GM18511 (cell line): Measurements from ENCODE around the gene SYNPO2.
"Not testable (repeated sequence)": the region's sequence is repeated elsewhere in the genome, so short reads cannot be mapped to it uniquely, and the experiment has no call there.

Experiments used
- ATAC-seq: cut with Tn5 transposase; IDR thresholded peaks from one replicate; pipeline ENCODE4 v1.9.1; 2021; ENCODE audit warnings: mild to moderate bottlenecking, moderate library complexity; ENCODE audit not compliant: unreplicated experiment

The SYNPO2 gene

DNA sequence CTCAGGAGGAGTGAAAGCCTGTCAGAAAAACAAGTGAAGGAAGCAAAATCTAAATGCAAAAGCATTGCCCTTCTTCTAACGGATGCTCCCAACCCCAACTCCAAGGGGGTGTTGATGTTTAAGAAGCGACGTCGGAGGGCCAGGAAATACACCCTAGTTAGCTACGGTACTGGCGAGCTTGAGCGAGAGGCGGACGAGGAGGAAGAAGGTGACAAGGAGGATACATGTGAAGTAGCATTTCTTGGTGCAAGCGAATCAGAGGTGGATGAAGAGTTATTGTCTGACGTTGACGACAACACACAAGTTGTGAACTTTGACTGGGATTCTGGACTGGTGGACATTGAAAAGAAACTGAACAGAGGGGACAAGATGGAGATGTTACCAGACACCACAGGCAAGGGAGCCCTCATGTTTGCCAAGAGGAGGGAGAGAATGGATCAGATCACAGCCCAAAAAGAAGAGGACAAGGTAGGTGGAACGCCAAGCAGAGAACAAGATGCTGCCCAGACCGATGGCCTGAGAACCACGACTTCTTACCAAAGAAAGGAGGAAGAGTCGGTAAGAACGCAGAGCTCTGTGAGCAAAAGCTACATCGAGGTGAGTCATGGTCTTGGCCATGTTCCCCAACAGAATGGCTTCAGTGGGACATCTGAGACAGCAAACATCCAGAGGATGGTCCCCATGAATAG, 141.3 kb downstream of the SYNPO2 start:
- no peak for ATAC-seq

DNA sequence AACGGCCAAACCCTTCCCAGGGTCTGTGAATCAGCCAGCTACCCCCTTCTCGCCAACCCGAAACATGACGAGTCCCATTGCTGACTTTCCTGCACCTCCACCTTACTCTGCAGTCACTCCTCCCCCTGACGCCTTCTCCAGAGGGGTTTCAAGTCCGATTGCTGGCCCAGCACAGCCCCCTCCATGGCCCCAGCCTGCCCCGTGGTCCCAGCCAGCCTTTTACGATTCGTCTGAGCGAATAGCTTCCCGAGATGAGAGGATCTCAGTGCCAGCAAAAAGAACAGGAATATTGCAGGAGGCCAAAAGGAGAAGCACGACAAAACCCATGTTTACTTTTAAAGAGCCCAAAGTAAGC, 141.9 kb downstream of the SYNPO2 start:
- no peak for ATAC-seq

DNA sequence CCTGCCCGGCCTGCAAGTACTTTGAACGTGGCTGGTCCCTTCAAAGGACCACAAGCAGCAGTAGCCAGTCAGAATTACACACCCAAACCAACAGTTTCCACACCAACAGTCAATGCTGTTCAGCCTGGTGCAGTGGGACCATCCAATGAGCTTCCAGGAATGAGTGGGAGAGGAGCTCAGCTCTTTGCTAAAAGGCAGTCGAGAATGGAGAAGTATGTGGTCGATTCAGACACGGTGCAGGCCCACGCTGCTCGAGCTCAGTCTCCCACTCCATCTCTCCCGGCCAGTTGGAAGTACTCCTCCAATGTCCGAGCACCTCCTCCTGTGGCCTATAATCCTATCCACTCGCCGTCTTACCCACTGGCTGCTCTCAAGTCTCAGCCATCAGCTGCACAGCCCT, 142.6 kb downstream of the SYNPO2 start:
- no peak for ATAC-seq

DNA sequence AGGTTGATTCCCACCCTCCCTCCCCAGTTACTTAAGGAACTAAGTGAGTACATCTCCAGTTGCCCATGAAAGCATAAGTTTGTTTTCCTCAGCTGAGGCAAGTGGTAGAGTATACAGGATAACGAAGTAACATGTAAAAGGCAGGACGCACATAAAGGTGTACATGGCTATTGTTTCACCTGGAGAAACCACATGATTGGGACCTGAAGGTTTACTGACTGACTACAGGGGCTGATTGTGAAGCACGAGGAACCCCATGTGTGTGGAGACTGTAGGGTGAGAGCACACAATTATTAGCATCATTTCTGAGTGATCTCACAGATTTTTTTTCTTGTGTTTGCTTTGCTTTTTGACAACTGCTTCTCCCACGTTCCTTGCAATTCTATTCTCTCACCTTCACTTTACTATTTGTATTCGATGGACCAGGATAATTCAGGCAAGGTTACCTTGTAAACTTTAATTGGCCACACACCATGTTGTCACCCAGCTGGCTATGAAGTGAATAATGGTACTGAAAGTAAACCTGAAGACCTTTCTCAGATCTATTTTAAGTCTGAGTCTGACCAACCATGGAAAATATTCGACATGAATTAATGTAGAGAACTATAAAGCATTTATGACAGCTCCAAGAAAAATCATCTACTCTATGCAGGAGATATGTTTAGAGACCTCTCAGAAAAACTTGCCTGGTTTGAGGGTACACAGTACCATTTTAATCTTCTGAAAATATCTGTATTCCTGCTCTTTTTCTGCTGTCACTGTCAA, 144.4 kb downstream of the SYNPO2 start:
- peak; percentile 52 for ATAC-seq

DNA sequence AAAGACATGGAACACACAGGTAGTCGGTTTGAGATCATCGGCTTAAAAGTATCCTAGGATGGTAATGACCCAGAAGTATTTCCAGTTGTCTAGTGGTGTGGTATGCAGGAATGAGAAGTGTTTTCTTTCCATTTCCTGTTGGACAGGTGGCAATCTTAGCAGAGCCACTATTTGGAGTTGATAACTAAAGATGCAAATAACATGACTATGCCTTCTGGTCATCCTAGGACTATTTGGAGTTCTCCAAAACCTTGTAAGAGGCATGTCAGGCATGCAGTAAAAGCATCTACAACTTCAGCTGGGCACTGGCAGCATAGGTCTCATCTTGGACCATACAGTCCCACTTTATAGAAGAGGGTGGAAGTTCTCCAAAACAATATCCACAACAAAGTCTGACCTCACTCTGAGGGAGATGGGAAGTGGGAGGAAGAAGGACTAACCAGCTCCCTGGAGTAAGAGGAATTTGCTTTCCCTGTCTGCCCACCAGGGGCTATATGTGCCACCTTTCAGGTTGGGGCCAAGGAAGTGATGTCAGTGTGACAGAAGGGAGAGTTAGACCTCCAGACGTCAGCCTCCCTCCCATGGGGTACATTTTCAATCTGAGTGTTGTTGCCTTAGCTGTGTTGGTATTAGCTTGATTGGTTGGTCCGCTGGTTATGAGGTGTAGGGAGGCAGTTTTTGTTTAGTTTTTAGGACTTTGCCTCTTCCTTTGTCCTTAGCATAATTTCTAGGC, 145.8 kb downstream of the SYNPO2 start:
- no peak for ATAC-seq

DNA sequence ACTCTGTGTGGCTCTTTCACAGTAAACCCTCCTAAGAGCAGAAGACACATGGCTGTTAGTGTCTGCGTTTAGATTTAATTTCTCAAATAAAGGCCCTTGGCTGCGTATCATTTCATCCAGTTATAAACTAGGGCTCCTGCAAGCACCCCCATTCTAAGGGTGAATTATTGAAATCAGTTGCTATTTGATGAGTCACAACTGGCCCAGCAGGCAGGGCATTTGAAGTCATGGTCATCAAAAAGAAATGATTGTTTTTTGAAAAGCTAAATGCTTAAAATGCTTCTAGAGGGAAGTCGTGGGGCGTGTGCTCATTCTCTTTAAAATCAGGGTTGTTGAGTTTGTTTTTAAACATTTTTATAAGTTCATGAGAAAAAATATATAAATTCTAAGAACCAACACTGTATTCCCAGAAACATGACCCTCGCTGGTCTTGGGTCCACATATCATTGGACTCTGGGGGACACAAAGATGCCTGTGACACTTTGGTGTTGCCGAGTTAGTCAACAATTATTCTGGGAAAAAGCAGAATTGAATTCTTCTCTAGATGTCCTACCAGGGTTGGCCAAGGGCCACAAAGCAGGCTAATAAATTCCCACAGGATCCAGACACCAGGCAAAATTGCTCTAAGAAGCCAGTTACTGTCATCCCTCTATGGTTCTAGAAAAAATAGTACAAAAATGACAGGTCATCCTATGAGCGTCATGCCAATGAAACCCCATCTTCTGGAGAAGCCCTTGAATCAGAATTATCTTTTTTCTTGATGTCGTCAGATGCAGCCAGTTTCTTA, 147.5 kb downstream of the SYNPO2 start:
- ATAC-seq: no peak

DNA sequence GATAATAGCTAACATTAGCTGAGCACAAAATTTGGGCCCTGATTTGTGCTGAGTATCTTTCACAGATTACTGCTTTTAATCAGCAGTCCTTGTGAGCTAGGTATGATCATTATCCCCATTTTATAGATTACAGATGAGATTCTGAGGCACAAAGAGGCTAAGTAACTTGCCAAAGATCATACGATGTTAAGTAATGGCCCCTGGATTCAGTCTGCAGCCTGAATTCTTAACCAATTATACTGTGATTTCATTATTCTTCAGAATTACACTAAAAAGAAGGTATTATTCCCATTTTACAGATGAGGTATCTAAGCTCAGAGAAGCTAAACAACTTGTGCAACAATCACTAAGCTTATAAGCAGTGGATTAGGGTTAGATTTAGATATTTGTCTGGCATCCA, 149.1 kb downstream of the SYNPO2 start:
- no peak for ATAC-seq

DNA sequence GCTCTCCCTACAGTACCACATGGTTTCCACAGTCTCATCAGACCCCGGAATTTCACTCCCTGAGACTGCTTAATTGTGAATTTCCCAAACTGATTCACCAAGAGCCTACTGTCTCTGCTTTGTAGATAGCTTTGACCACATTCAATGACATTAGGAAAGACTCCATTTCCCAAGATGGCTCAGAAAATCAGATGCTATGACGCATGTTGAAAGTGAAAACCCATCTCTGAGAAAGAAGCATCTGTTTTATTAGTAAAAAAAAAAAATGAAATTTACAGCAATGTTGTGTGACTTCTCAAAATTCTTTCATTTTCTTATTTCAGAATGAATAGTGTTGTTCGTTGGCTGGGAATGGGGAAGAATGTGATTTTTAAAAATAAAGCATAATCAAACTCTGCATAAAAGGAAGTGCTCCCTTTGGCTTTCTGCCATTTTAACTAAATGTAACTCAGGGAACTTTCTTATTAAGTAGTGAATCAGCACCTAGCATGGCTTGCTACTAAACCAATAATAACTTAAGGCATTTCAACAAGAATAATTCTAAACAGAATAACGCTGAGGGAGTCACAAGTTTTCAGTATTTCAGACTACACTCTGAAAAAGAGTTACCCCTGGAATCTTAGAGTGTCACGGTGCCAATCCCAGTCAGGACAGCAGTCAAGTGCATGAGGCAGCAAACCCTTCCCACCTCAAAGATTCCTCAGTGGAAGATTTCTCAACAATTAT, 149.6 kb downstream of the SYNPO2 start:
- peak; percentile 75 for ATAC-seq

DNA sequence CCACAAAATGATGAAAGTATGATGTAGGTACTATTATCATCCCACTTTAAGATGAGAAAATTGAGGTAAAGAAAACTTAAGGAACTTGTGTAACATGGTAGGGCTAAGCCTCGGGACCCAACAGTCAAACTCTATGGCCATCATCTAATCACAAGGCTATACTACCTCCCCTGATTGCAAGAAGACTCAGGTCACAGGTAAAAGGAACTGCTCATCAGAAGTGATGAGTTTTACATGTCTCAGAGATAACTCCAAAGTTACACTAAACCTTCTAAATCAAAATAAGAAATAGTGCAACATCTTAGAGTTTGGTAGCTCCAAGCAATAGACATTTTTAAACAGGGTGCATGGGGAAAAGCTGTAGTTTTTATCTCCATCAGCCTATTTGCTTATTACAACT, 150.5 kb downstream of the SYNPO2 start:
- no peak for ATAC-seq

DNA sequence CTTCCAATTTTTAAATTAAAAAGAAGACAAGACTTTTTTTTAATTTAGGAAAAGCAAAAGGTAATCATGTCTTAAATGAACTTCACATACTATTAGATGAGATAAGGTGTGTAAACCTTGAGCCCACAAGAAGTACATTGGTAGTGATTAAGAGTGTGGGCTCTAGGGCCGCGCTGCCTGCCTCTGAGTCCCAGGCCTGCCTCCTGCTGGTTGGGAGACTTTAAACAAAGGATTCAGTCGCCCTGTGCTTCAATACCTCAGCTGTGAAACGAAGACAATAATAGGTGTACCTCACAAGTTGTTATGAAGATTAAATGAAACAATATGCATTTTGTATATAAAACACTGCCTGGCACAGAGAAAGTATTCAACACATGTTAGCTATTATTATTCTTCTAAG, 151.1 kb downstream of the SYNPO2 start:
- no peak for ATAC-seq

DNA sequence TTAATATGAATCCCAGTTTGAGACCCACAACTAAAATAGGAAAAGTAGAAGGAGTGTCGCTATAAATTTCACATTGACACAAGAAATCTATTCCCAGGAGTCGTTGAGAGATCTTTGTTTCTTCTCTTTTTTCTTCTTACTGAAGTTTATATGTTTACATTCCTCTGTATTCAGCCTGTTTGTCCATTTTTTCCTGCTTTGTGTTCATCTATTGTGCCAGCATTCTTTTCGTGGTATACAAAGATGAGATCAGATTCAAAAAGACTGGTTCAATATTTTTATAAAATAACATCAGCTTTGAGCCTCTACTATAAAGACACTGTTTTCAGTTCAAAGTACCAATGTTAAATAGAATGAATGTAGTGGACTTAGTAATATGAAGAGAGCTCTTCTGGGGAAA, 151.6 kb downstream of the SYNPO2 start:
- ATAC-seq: no peak

DNA sequence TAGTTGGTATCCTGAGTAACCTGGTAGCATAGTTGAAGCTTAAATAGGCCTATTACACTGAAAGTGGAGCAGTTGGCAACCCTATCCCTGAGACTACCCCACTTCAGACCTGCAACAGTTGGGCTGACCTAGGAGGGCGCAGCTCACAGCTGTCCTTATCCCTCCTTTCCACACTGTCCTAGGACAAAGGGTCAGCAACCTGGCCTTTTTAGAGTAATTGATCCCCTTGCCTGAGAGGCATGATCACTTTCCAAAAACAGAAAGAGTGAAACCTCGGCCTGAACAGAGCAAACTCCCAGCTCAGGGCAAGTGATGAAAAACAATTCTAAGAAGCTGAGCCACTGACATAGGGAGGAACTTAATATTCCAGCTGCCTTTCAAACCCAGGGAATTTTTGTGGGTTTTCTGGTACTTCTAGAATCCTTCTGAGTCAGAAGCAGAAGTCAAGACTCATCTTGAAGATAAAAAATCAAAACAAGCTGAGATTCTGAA, 152.1 kb downstream of the SYNPO2 start:
- ATAC-seq: no peak

DNA sequence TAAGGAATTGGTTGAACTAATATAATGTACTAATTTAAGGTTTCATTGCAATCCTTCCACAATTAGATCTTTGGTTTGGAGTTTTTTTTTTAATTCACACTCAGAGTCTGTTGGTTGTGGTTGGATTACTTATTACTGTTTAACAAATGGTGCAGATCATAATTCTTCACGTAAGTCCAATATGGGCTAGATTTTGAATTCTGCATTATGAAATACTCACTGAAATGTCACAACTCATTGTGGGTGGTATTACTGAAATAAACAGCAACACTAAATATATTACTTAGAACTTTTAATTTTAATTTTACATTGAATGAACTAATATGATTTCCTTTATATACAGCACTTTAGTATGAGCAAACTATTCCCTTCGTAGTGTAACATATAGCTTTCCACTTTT, 152.7 kb downstream of the SYNPO2 start:
- ATAC-seq: no peak

DNA sequence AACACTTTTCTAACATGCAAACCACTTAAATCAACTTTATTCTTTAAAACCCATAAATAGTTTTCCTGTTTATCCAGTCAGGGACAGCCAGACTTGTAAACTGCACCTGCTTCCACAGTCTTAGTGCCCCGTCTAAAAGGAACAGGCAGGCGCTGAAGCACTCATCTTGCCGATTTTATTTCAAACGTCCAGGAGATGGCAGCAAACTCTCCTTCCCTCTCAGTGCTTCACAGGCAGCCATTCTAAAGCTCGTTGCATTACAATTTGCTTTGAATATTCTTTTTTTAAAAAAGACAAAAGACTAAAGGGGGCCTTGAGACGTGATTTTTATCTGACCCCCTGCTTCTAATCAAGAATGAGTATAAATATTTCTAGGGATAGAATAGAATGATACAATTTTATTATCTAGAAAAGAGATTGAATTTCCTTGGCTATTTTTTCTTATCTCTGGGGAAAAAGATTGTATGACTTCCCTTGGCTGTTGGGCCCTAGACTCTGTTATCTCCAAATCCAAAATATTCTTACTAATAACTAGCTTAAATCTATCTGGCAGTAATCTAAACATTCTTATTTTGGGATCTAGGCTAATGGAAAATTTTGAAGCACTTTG, 153.4 kb downstream of the SYNPO2 start:
- ATAC-seq: peak; percentile 82

DNA sequence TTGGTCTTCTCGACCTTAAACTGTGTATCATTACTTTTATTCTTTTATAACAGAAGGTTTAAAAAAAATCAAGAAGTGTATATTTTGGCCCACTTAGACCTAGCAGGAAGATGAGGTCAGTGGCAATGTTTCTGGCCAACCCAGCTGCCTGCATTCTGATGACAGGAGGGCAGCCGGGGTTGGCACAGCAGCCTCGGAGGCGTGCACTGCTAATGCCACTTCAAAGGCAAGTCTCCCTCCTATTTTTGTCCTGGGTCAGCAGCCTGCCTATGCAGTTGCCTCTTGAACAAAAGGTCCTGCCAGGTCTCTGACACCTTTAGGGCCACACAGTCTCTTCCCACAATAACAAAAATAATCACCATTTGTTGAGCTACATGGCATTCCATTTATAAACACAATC, 157.6 kb downstream of the SYNPO2 start:
- ATAC-seq: no peak

DNA sequence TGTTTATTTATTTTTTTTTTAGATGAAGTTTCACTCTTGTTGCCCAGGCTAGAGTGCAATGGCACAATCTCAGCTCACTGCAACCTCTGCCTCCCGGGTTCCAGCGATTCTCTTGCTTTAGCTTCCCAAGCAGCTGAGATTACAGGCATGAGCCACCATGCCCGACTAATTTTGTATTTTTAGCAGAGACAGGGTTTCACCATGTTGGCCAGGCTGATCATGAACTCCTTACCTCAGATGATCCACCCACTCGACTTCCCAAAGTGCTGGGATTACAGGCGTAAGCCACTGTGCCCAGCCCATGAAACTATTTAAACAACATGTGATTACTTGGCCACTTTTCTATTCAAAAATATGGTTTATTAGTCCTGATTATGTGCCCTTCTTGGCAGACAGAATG, 158.4 kb downstream of the SYNPO2 start:
- not testable (repeated sequence) for ATAC-seq

DNA sequence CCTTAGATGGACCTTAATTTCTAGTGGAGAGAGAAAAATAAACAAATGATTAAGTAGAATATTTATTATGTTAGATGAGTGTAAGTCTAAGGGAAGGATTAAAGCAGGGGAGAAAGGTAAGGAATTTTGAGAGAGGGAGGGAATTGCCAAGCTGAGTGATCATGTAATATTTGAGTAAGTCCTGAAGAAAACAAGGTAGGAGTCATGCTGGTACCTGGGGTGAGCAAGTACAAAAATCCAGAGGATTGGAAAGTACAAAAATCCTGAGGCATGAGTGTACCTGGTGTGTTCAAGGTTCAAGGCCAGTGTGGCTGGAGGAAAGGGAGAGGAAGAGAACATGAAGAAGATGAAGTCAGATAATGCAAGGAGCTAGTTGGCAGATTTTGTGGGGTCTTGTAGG, 159.8 kb downstream of the SYNPO2 start:
- no peak for ATAC-seq

DNA sequence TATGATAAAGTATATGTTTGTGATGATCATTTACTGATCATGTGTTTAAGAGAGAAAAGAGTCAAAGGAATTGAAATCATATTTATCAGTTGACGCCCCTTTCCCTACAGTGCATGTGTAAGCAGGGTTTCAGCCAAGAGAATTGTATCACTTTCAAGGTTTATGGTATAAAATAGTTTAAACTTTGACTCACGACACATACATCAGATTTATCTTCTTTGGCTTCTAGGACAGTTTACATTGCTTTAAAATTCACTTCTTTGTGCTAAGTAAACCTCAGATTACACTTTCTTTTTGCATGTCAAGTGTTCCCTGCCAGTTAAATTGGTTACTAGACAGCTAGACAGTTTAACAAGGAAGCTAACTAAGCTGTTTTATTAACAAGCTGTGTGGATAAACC, 160.7 kb downstream of the SYNPO2 start:
- ATAC-seq: no peak

DNA sequence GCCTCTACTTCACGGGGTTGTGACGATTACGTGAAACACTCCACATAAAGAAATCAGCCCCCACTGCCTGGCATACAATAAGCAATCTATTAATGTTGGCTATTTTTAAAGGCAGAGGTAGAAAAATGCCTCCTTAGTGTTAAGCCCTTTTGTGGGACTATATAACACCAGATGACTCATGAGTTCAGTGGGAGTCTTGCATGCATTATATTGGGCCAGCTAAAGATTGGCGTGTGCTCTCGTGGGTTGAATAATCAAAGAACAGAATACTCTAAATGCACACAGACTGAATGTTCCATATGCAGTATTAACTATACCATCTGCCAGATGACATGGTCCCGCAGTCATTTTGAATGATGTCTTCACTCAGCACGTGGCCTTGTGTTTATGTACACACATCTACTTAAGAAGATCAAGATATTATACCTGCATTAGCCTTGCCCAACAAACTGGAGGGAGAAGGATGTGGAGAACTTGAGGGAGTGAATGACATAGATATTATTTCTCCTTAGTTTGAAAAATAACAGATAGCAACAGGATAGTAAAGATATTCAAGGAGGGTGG, 162.0 kb downstream of the SYNPO2 start:
- no peak for ATAC-seq

DNA sequence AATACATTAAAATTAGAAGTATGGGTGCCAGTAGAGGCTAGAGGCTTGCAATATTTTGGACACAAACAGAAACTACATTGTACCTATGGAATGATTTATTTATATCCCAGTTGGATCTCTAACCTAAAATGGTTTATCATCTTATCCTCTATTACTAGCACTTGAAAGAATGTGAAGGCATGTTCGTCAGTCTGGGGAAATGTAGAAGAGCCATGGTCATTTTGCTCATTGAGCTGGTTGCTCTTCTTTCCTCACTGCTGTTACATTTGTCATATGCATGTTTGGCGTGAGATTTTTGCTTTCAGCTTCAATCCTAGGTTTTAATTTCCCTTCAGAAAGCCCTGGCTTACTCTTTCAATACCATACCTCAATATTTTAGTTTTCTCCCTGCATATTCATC, 164.6 kb downstream of the SYNPO2 start:
- no peak for ATAC-seq
